GM23248 (cell line): ENCODE measurements around the gene AQR. TPM values are rescaled to one million over a fixed set of nuclear protein-coding genes. Genes with fewer than 3 reads are reported as not detected.

Experiments used
- DNase-seq: peaks from one replicate; pipeline ENCODE4 v3.0.0-alpha.2; 2015
- H2AFZ ChIP-seq: fragments of 200-600 bp; sonication (generic); 2 replicates; pipeline ENCODE4 v1.6.1; 2016; ENCODE audit warnings: antibody characterized with exemption
- H3F3A ChIP-seq: fragments of 200-600 bp; sonication (generic); 2 replicates; pipeline ENCODE4 v1.6.1; 2016; ENCODE audit warnings: mild to moderate bottlenecking, antibody characterized with exemption, mixed run types; ENCODE audit not compliant: insufficient read depth
- H3K27ac ChIP-seq: fragments of 200-600 bp; sonication (generic); 2 replicates; pipeline ENCODE4 v1.5.1; 2016; ENCODE audit warnings: mild to moderate bottlenecking
- H3K27me3 ChIP-seq: fragments of 200-600 bp; sonication (generic); replicated peaks from 2 replicates; pipeline ENCODE4 v1.6.1; 2016; ENCODE audit warnings: mild to moderate bottlenecking; ENCODE audit not compliant: insufficient read depth
- H3K36me3 ChIP-seq: fragments of 200-600 bp; sonication (generic); 2 replicates; pipeline ENCODE4 v1.6.1; 2016; ENCODE audit warnings: low read depth, mild to moderate bottlenecking
- H3K4me1 ChIP-seq: fragments of 200-600 bp; sonication (generic); 2 replicates; pipeline ENCODE4 v1.6.1; 2016; ENCODE audit warnings: mild to moderate bottlenecking; ENCODE audit not compliant: insufficient read depth
- H3K4me2 ChIP-seq: fragments of 200-600 bp; sonication (generic); one replicate; pipeline ENCODE4 v1.6.1; 2016; ENCODE audit warnings: mild to moderate bottlenecking; ENCODE audit not compliant: unreplicated experiment
- H3K4me3 ChIP-seq: fragments of 200-600 bp; sonication (generic); 2 replicates; pipeline ENCODE4 v1.5.1; 2016; ENCODE audit warnings: mild to moderate bottlenecking
- H3K79me2 ChIP-seq: fragments of 200-600 bp; sonication (generic); 2 replicates; pipeline ENCODE4 v1.6.1; 2016; ENCODE audit warnings: mild to moderate bottlenecking; ENCODE audit not compliant: insufficient read depth
- H3K9ac ChIP-seq: fragments of 200-600 bp; sonication (generic); 2 replicates; pipeline ENCODE4 v1.6.1; 2016; ENCODE audit warnings: mild to moderate bottlenecking
- H3K9me2 ChIP-seq: fragments of 200-600 bp; sonication (generic); 2 replicates; pipeline ENCODE4 v1.6.1; 2016; ENCODE audit warnings: mixed run types, mild to moderate bottlenecking, moderate library complexity; ENCODE audit not compliant: insufficient read depth
- H3K9me3 ChIP-seq: fragments of 200-600 bp; sonication (generic); one replicate; pipeline ENCODE4 v1.6.1; 2017; ENCODE audit warnings: low read depth
- H4K20me1 ChIP-seq: fragments of 200-600 bp; sonication (generic); 2 replicates; pipeline ENCODE4 v1.6.0; 2016; ENCODE audit not compliant: insufficient read depth
- EZH2 ChIP-seq: fragments of 200-600 bp; sonication (generic); IDR thresholded peaks from 2 replicates; pipeline ENCODE4 v1.6.1; 2018; ENCODE audit warnings: antibody characterized with exemption, mild to moderate bottlenecking; ENCODE audit not compliant: insufficient read depth, poor library complexity, severe bottlenecking
- EZH2phosphoT487 ChIP-seq: fragments of 200-600 bp; sonication (generic); IDR thresholded peaks from 2 replicates; pipeline ENCODE4 v1.6.1; 2018; ENCODE audit warnings: antibody characterized with exemption, moderate library complexity, mild to moderate bottlenecking, low read depth; ENCODE audit not compliant: insufficient read depth
- WGBS, 2 experiments: methylation state at CpG; one replicate each; pipeline ENCODE4 v1.1.6; 2015 to 2017; ENCODE audit warnings: low lambda C conversion rate in 2 of 2, low coverage in 1 of 2; ENCODE audit errors: missing lambda C conversion rate in 2 of 2; 5-methylcytosine and 5-hydroxymethylcytosine counted together
- in situ Hi-C: fragments of 300-500 bp; cut with MboI; formaldehyde crosslinking; loops from 2 replicates; pipeline ENCODE4 v1.15.0; 2020
- polyA plus RNA-seq: library from polyadenylated mRNA; unstranded; fragments of >200 nt; fragmentation: Nextera tagmentation; extraction: Ambion mirVana; gene quantifications from 2 replicates; pipeline ENCODE4 v1.2.1, GENCODE V29; 2016
- total RNA-seq: library from RNA; depleted of rRNA; stranded (reverse); fragments of >200 nt; shearing (Covaris generic); gene quantifications from 2 replicates; pipeline ENCODE4 v1.2.3, GENCODE V29; 2014

Gene AQR
- total and polyA plus RNA-seq, 2 experiments from 2014 or later = 14.3 to 18.2 TPM

DNA sequence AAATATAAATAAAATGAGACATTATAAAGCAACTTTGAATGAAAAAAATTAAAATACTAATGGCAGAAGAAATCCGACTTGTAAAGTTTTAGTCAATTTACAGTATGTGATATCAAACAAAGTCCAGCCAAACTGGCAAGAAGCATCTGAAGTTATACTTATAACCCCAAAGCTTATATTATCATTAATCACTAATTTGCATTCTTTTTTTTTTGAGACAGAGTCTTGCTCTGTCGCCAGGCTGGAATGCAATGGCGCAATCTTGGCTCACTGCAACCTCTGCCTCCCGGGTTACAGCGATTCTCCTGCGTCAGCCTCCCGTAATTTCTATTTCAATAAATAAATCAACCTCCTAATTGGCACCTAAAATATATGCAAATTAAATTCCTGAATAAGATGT, 80.1 kb downstream of the AQR start:
- H3K79me2 ChIP-seq = 0 out of 2 replicates have a peak, but pooled peaks cover 5% of the 10 kb centered on the region
- no peaks in the 10 kb centered on the region for H4K20me1 ChIP-seq
- no peak for TF ChIP-seq EZH2
- no peak for TF ChIP-seq EZH2phosphoT487
- H3K4me3 ChIP-seq = no peak overlapping the region
- no peak overlapping the region for H2AFZ ChIP-seq
- DNase-seq = peak; percentile 45
- H3K27ac ChIP-seq = peak overlapping the region; percentile 66
- in situ Hi-C loops = no loop called here
- H3K27me3 ChIP-seq = no peaks in the 10 kb centered on the region
- H3F3A ChIP-seq = peaks cover 34% of the 10 kb centered on the region
- no peaks in the 10 kb centered on the region for H3K9me3 ChIP-seq
- H3K4me2 ChIP-seq = peak overlapping the region; percentile 50
- no peak overlapping the region for H3K9ac ChIP-seq
- H3K36me3 ChIP-seq = peaks cover 40% of the 10 kb centered on the region
- H3K9me2 ChIP-seq = no peaks in the 10 kb centered on the region
- WGBS, 2 experiments = 20 to 29% methylated on average over 7 of the region's 7 CpGs
- H3K4me1 ChIP-seq = peaks cover 44% of the 10 kb centered on the region

- Histone ChIP-seq H3K79me2 (no peaks in the 10 kb centered on the region), H3K36me3 (peaks cover 40% of the 10 kb centered on the region), H3K4me3 (no peak overlapping the region), H2AFZ (no peak overlapping the region), H3K9me3 (no peaks in the 10 kb centered on the region), H3K4me2 (peak overlapping the region; percentile 8), H3K9ac (no peak overlapping the region), H3K27me3 (no peaks in the 10 kb centered on the region), H4K20me1 (no peaks in the 10 kb centered on the region), H3F3A (peaks cover 31% of the 10 kb centered on the region), H3K27ac (peak overlapping the region; percentile 10; the same call in 1 of the 2 replicates), H3K4me1 (peaks cover 53% of the 10 kb centered on the region), H3K9me2 (no peaks in the 10 kb centered on the region)
- in situ Hi-C loops = no loop called here
- TF ChIP-seq EZH2 (no peak), EZH2phosphoT487 (no peak)
- peak; percentile 59 for DNase-seq
Measured at GRCh38 chr15:34886134-34886533, 83.4 kb downstream of the AQR start.

- Histone ChIP-seq H3K4me2 (no peak overlapping the region), H2AFZ (no peak overlapping the region), H3K9me3 (no peaks in the 10 kb centered on the region), H3K79me2 (no peaks in the 10 kb centered on the region), H3K9ac (no peak overlapping the region), H3K36me3 (peaks cover 41% of the 10 kb centered on the region), H3K9me2 (no peaks in the 10 kb centered on the region), H3K27ac (peak overlapping the region; percentile 26), H3F3A (peaks cover 6% of the 10 kb centered on the region; the same call in 1 of the 2 replicates), H3K4me3 (no peak overlapping the region), H3K27me3 (no peaks in the 10 kb centered on the region), H3K4me1 (peaks cover 30% of the 10 kb centered on the region), H4K20me1 (no peaks in the 10 kb centered on the region)
- in situ Hi-C loops = no loop called here
- DNase-seq = peak; percentile 25
- no peak for TF ChIP-seq EZH2
- TF ChIP-seq EZH2phosphoT487 = no peak
- WGBS, 2 experiments = 80 to 82% methylated on average over 2 of the region's 2 CpGs
Measured at GRCh38 chr15:34883633-34884032, 85.9 kb downstream of the AQR start.

GRCh38 chr15:34883042-34883441, 86.5 kb downstream of the AQR start:
- Histone ChIP-seq H3K27ac (peak overlapping the region; percentile 26), H3K4me2 (no peak overlapping the region), H3K9me2 (no peaks in the 10 kb centered on the region), H3K9me3 (no peaks in the 10 kb centered on the region), H2AFZ (no peak overlapping the region), H3K9ac (no peak overlapping the region), H4K20me1 (no peaks in the 10 kb centered on the region), H3K79me2 (no peaks in the 10 kb centered on the region), H3F3A (peaks cover 6% of the 10 kb centered on the region; the same call in 1 of the 2 replicates), H3K4me1 (peaks cover 29% of the 10 kb centered on the region), H3K4me3 (no peak overlapping the region), H3K27me3 (no peaks in the 10 kb centered on the region), H3K36me3 (peaks cover 41% of the 10 kb centered on the region)
- WGBS, 2 experiments = 50 to 75% methylated on average over 1 of the region's 1 CpG
- peak; percentile 49 for DNase-seq
- in situ Hi-C loops = no loop called here
- TF ChIP-seq EZH2phosphoT487 (no peak), EZH2 (no peak)

DNA sequence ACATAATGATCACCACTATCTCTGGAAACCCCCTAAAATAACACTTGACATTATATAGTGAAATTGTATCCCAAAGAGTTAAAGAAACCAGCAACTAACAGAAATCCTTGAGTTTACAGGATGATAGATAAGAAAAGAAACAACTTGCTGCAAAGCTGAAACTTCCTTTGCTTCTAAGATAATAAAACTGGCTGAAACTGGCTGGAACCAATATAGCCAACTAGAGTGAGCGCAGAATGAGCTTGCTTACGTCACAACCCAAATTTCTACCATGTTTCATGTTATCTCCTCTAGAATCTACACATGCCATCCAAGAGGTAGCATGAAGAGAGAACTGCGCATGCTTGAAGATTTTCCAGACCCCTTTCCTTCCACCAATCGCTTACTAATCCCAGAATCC, 90.4 kb downstream of the AQR start:
- in situ Hi-C loops = no loop called here
- peaks cover 13% of the 10 kb centered on the region for H3K4me1 ChIP-seq
- H3K4me2 ChIP-seq = no peak overlapping the region
- H3K36me3 ChIP-seq = peaks cover 38% of the 10 kb centered on the region
- 82 to 88% methylated on average over 4 of the region's 4 CpGs for WGBS, 2 experiments
- no peak overlapping the region for H3K27ac ChIP-seq
- no peaks in the 10 kb centered on the region for H3K79me2 ChIP-seq
- H3K9me3 ChIP-seq = no peaks in the 10 kb centered on the region
- no peaks in the 10 kb centered on the region for H3K27me3 ChIP-seq
- TF ChIP-seq EZH2phosphoT487 (no peak), EZH2 (no peak)
- no peak overlapping the region for H3K4me3 ChIP-seq
- H4K20me1 ChIP-seq = no peaks in the 10 kb centered on the region
- H3K9ac ChIP-seq = no peak overlapping the region
- H3F3A ChIP-seq = no peaks in the 10 kb centered on the region
- no peak overlapping the region for H2AFZ ChIP-seq
- DNase-seq = no peak
- H3K9me2 ChIP-seq = no peaks in the 10 kb centered on the region
